ENCODE measurements around the gene SIAH2.

DNA sequence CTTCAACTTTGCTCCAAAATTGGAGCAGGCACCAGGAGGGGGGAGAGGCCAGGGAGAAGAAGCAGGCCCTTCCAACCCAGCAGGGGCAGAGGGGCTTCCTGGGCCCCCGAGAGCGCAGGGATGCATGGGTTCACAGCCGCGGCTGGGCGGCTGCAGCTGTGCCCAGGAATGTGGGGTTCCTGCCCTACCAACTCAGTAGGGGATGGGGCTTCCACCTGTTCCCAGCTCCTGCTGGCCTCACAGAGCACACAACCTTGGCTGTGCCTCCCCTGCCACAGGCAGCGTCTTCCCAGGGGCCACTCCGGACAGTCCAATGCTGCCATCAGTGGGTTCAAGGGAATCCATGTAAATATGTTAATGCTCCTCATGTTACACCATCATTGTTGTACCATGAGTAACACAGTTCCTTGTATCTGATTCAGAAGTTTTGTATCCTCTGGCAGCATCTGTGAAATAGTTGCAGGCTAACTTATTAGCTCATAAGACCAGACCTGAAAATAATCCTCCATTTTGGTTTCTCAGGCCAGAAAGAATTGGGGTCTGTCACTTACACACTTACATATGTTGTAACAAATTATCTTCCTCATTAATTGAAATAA lies 12.1 kb upstream of the SIAH2 start:
- TF ChIP-seq POLR2A (IDR thresholded peaks at IDR 0.05), result no peak
- TF ChIP-seq, protein P1, sequence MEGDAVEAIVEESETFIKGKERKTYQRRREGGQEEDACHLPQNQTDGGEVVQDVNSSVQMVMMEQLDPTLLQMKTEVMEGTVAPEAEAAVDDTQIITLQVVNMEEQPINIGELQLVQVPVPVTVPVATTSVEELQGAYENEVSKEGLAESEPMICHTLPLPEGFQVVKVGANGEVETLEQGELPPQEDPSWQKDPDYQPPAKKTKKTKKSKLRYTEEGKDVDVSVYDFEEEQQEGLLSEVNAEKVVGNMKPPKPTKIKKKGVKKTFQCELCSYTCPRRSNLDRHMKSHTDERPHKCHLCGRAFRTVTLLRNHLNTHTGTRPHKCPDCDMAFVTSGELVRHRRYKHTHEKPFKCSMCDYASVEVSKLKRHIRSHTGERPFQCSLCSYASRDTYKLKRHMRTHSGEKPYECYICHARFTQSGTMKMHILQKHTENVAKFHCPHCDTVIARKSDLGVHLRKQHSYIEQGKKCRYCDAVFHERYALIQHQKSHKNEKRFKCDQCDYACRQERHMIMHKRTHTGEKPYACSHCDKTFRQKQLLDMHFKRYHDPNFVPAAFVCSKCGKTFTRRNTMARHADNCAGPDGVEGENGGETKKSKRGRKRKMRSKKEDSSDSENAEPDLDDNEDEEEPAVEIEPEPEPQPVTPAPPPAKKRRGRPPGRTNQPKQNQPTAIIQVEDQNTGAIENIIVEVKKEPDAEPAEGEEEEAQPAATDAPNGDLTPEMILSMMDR (IDR thresholded peaks at IDR 0.05), result no peak

Measured in adrenal gland (tissue), 5 donors.